ENCODE data around the gene SLC18B1. TPM values are rescaled to one million over a fixed set of nuclear protein-coding genes. Genes with fewer than 3 reads are reported as not detected.
A peak's percentile ranks its signal among the peaks of the same experiment; 100 is the strongest.

SLC18B1 gene
- total and polyA plus RNA-seq, 2 of the 13 experiments (the other 11 are each of a cell fraction or from before 2014, with no cell fraction given): 11.4 to 13.8 TPM

DNA sequence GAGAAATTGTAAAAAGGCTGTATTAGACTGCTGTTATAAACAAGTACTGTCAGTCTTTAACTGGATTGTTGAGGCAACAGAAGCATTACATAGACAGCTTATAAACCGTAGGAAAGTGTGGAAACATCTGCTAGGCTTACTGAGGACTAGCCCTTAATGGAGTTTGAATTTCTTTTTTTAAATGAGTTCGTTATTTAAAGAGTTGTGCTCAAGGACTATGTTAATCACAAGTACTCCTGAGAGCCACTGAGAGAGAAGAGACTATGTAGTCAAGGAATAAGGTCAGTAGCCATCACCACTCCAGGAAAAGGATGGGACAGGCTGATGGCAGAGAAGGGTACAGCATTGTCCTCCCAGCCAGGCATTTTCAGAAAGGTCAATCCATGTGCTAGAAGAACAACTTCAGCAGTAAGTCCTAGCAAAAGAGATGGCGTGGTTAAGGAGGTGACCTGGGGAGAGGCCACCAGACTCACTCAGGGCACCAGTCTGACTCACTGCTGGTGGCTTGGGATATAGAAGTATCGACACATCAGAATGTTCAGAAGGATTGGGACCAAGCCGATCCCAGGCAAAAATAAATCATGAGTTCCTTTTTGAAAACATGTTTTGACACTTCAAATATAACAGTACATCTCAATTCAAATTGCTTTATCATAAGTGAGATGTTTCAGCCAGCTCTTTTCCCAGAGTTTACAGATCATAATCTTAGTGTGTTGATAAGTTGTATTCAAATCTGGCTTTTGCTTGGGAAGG is 22.4 kb upstream of the SLC18B1 start:
- Histone ChIP-seq H4K20me1 (ENCODE audit: insufficient read depth, low read length) (peaks cover 40% of the 10 kb centered on the region), H3K27me3 (ENCODE audit: control insufficient read depth in 1 of 2, insufficient read depth in 2 of 2, low read length in 2 of 2) (no peaks in the 10 kb centered on the region; a peak in 1 of 5 replicates), H3K27ac (ENCODE audit: extremely low read length, insufficient read depth, low read length) (no peak overlapping the region), H3K9ac (ENCODE audit: insufficient read depth, low read depth, low read length) (no peak overlapping the region), H3K9me3 (ENCODE audit: low read length) (no peaks in the 10 kb centered on the region), H3K36me3 (replicated peaks in 1 of 2; ENCODE audit: control insufficient read depth in 1 of 2, insufficient read depth in 2 of 2, low read length in 2 of 2) (peaks cover 9 to 28% of the 10 kb centered on the region in 2 experiments), H3K4me1 (ENCODE audit: insufficient read depth, low read length) (peaks cover 46% of the 10 kb centered on the region), H3K4me3 (replicated peaks in 1 of 3; ENCODE audit: insufficient read depth in 1 of 3, low read depth in 2 of 3, low read length in 3 of 3) (no peak overlapping the region), H3K79me2 (ENCODE audit: insufficient read depth, low read length) (peaks cover 14% of the 10 kb centered on the region), H3K4me2 (ENCODE audit: low read depth, low read length) (no peak overlapping the region), H2AFZ (ENCODE audit: low read length) (no peak overlapping the region)
- BruUV-seq (replicated peaks): no TSS peak
- intact Hi-C loops (cut with micrococcal nuclease; ENCODE audit: unreplicated experiment): loop anchor here (5.0 kb wide), 1 partner anchor 216 kb away; no protein-coding TSS in a partner anchor
- ATAC-seq (peak; percentile 65), DNase-seq (ENCODE audit: low spot score) (peak; percentile 20), FAIRE-seq (no peak)
- CTCF ChIA-PET (ENCODE audit: low intra/inter-chr PET ratio, low total read pairs): no interaction called here
- 61% methylated on average over 5 of the region's 5 CpGs for whole genome bisulfite sequencing (ENCODE audit: low lambda C conversion rate)
- in situ Hi-C loops (cut with HindIII; ENCODE audit: extremely low pct_ligation_motif_present, low pct_unique_long_range_greater_than_20kb): loop anchor here (10.0 kb wide), 2 partner anchors 224 to 734 kb away; no protein-coding TSS in a partner anchor
- POLR2A ChIA-PET: interaction anchor here (1.7 to 2.6 kb wide), 2 partner anchors 22 to 214 kb away, joined by 6 to 8 read pairs; partner anchors contain the start of gene SLC18B1
- TF ChIP-seq FOSL2 (CRISPR knock-in tag; IDR thresholded peaks at IDR 0.05) (peak; percentile 43), CBFB (CRISPR knock-in tag; IDR thresholded peaks at IDR 0.05) (0 out of 2 replicates have a peak, but pooled peaks have one; percentile 25), ZC3H4 (CRISPR knock-in tag; IDR thresholded peaks at IDR 0.05; ENCODE audit: borderline replicate concordance) (peak; percentile 56; the same call in 1 of the 2 replicates), PREB (CRISPR knock-in tag; IDR thresholded peaks at IDR 0.05) (no peak), SSRP1 (CRISPR knock-in tag; IDR thresholded peaks at IDR 0.05) (peak; percentile 92), ZBTB20 (CRISPR knock-in tag; IDR thresholded peaks at IDR 0.05; ENCODE audit: borderline replicate concordance, low read depth) (no peak), SAP130 (CRISPR knock-in tag; IDR thresholded peaks at IDR 0.05; ENCODE audit: low read depth) (no peak), POLR2AphosphoS2 (IDR thresholded peaks at IDR 0.05; ENCODE audit: low read depth, low read length) (peak; percentile 87; the same call in 1 of the 2 replicates), HNRNPUL1 (IDR thresholded peaks at IDR 0.05; ENCODE audit: low read depth, low read length) (no peak), SOX13 (IDR thresholded peaks at IDR 0.05) (no peak), SOX13 (CRISPR knock-in tag; conservative IDR thresholded peaks at IDR 0.05 in 1 of 2, IDR thresholded peaks at IDR 0.05 in 1 of 2) (peak in 1 of 2 experiments; percentile 57; a peak in 1 of 4 replicates), NCOA2 (CRISPR knock-in tag; IDR thresholded peaks at IDR 0.05) (0 out of 2 replicates have a peak, but pooled peaks have one; percentile 12), SAFB2 (CRISPR knock-in tag; IDR thresholded peaks at IDR 0.05; ENCODE audit: borderline replicate concordance, low read depth) (no peak), PTBP1 (IDR thresholded peaks at IDR 0.05; ENCODE audit: low read depth, low read length, poor library complexity, severe bottlenecking) (no peak), FOXA3 (CRISPR knock-in tag; IDR thresholded peaks at IDR 0.05) (0 out of 2 replicates have a peak, but pooled peaks have one; percentile 1), ZNF737 (CRISPR knock-in tag; IDR thresholded peaks at IDR 0.05; ENCODE audit: borderline replicate concordance) (peak; percentile 42; the same call in 1 of the 2 replicates), NR2F1 (CRISPR knock-in tag; IDR thresholded peaks at IDR 0.05) (peak in 1 of 2 experiments; percentile 20; a peak in 1 of 4 replicates), POLR2G (IDR thresholded peaks at IDR 0.05; ENCODE audit: low read depth, low read length) (peak; percentile 82), AGO2 (optimal IDR thresholded peaks at IDR 0.05; ENCODE audit: low read depth, low read length) (peak; percentile 71), BATF2 (CRISPR knock-in tag; IDR thresholded peaks at IDR 0.05) (no peak), KDM2A (CRISPR knock-in tag; IDR thresholded peaks at IDR 0.05; ENCODE audit: borderline replicate concordance, low read depth) (peak; percentile 73), POLR2A (IDR thresholded peaks at IDR 0.05; ENCODE audit: insufficient read depth in 1 of 2, low read depth in 2 of 2, low read length in 2 of 2) (peak; percentile 48 to 76; a peak in 3 of 4 replicates), ZNF335 (CRISPR knock-in tag; IDR thresholded peaks at IDR 0.05) (peak; percentile 68; the same call in 1 of the 2 replicates), RBM22 (optimal IDR thresholded peaks at IDR 0.05; ENCODE audit: low read length) (peak; percentile 98)

All from HepG2 (cell line).